Activated CD4-positive, CD25-positive, alpha-beta regulatory T cell treated with anti-CD3 and anti-CD28 coated beads, Interleukin-2, amount 50 U/mL, for 72 hours (primary cell): Measurements from ENCODE around the gene RAB5A.
A peak's percentile ranks its signal among the peaks of the same experiment; 100 is the strongest.
"Not testable (repeated sequence)": the region's sequence is repeated elsewhere in the genome, so short reads cannot be mapped to it uniquely, and the experiment has no call there.

Source experiments
- DNase-seq: peaks from one replicate; pipeline ENCODE4 v3.0.0; 2021

The RAB5A gene, protein sequence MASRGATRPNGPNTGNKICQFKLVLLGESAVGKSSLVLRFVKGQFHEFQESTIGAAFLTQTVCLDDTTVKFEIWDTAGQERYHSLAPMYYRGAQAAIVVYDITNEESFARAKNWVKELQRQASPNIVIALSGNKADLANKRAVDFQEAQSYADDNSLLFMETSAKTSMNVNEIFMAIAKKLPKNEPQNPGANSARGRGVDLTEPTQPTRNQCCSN

DNA sequence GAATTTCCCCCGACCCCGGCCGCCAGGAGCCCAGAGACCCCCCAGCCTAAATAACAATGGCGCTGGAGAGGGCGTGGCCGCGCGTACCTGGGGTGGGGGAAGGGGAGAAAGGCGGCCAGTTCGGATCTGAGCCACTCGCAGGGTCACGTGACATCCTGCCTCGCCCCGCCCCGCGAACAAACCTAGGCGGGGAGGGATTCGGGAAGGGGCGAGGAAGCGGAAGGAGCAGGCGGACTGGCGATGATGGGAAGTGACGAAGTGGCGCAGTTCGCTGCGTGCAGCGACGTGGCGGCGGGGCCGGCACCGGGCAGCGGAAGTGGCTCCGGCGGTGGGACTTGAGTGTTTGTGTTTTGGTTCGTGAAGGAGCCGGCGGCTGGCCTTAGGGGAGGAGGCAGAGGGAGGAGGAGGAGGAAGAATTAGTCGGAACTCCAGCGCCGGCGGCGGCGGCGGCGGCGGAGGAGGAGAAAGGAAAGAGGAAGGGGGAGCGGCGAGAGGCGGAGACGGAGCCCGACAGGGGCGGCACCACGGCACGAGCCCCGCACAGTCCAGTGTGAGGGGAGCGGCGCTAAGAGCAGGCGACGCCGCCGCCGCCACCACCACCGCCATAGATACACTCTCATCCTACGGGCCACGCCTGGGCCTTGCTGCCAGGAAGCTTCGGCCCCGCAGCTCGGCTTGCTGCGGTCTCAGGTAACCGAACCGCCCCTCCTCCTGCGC is at the start of gene RAB5A:
Gene RAB5A (plus strand): TSS at position 266 of the 717 bp plus-strand sequence. CDS start 3,802 bp downstream, outside the sequence.
- peak; percentile 97 for DNase-seq

DNA sequence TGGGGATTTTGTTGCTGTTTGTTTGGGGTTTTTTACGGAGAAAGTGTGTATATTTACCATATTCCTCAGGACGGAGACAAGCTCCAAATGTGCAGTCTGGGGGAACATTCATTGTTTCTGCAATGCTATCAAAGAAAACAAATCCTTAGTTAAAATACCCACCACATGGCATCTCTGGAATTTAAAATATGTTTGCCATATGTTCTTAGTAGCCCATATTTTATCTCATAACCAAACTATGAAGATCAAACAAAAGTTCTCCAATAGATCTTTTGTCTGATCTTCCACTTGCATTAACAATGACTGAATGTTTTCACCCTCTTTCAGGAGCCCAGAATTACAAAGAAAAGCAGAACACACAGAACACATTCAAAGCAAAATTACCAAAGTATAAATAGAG is 48.2 kb upstream of the RAB5A start:
- DNase-seq = no peak

DNA sequence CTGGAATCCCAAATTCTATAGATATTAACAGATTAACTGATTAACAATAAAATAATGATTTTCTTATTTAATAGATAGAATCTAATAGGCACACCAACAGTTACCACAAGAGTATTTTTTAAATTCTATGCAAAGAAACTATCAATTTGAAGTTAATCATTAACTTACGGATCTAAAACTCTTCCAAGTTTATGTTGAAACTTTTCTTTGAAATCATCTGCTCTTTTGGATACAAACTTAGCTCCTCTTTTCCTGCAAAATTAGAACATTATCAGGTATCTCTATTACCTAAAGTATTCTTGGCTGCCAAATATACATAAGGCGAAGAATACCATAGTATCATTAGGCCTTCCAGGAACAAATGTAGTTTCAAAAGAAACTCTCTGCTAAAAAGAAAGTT is 47.6 kb upstream of the RAB5A start:
- no peak for DNase-seq

DNA sequence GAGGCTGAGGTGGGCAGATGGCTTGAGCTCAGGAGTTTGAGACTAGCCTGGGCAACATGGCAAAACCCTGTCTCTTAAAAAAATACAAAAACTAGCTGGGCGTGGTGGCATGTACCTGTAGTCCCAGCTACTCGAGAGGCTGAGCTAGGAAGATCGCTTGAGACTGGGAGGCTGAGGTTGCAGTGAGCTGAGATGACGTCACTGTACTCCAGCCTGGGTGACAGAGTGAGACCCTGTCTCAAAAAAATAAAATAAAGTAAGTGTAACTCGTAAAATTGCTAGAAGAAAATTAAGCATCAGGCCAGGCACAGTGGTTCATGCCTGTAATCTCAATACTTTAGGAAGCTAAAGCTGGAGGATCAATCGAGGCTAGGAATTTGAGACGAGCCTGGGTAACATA is 47.1 kb upstream of the RAB5A start:
- not testable (repeated sequence) for DNase-seq

DNA sequence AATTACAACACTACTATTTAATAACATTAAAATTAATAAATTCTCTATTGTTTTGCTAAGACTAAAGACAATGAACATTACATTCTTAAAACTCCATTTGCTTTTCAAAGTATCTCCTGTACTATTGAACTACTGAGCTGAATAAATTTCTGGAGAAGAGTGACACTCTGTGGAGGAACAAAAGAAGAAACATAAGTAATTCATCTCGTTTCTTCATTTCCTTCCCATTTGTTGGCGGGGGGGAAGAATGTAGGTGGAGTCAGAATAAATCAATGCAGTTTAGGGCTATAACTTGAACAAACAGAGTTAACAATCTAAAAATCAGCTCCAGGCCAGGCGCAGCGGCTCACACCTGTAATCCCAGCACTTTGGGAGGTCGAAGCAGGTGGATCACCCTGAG is 45.6 kb upstream of the RAB5A start:
- no peak for DNase-seq

DNA sequence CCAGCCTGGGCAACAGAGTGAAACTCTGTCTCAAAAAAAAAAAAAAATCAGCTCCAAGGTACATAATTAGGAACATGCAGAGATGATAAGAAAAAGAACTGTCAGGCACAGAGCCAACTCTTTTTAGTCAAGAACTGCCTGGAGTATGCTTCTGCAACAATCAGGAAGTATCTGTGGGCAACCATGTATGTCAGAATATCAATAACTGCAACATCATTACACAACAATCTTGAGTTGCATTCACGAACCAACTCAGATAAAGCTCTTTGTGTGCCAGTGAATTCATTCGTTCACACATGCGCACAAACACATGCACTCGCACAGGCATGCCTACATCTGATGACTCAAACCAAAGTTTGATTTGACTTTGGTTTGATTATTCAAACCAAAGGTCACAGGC is 45.0 kb upstream of the RAB5A start:
- DNase-seq = no peak

DNA sequence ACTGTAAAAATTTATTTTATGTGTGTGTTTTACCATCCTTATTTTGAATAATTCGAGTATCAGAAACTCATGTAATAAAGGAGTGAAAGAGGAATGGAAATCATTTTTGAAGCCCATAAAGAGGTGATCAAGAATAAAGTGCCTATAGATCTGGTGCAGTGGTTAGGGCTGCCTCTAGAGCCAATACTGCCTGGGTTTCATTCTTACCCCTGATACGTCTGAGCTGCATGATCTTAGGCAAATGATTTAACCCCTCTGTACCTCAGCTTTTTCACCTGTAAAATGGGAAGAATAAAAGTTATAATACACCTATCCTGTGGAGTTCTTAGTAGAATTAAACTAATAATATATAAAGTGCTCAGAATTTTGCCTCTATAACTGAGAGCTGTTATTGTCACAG is 43.2 kb upstream of the RAB5A start:
- no peak for DNase-seq

DNA sequence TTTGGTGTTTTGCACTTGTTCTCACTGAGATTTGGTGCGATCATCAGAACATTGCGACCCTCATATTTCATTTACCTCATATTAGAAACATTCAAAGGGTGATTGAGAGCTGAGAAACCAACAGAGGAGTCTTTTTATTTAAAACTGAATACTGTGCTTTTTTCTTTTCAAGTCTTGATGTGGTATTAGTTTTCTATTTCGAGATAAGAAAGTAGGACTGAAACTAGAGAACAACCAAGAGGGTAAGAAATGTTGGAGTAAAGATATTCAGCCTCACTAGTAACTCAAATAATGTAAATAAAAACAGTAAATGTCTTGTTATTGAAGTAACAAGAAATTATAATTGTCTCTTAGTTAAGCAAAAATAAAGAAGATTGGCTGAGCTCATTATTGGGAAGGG is 39.4 kb upstream of the RAB5A start:
- no peak for DNase-seq

DNA sequence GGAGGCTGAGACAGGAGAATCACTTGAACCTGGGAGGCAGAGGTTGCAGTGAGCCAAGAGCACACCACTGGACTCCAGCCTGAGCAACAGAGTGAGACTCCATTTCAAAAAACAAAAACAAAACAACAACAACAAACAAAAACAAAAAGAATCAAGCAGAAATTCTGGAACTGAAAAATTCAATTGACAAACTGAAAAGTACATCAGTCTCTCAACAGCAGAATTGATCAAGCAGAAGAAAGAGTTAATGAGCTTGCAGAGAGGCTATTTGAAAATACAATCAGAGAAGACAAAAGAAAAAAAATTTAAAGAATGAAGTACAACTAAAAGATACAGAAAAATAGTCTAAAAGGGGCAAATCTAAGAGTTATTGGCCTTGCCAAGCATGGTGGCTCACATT is 35.4 kb upstream of the RAB5A start:
- DNase-seq = no peak

DNA sequence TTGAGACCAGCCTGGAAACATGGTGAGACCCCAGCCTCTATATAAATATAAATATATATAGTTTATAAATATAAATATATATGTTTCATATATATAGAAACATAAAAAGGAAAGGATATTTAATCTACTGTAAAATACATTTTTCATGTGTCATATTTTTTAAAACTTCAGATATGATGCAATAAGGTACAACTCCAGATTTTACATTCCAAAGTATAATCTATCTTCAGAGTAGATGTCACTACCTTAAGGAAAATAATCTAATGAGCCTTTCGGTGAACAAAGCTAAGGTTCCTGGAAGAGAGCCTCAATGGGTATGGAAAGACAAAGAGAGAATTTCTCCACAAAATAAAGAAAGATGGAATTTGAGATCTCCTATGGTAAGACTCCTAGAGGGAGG is 29.7 kb upstream of the RAB5A start:
- DNase-seq = no peak

DNA sequence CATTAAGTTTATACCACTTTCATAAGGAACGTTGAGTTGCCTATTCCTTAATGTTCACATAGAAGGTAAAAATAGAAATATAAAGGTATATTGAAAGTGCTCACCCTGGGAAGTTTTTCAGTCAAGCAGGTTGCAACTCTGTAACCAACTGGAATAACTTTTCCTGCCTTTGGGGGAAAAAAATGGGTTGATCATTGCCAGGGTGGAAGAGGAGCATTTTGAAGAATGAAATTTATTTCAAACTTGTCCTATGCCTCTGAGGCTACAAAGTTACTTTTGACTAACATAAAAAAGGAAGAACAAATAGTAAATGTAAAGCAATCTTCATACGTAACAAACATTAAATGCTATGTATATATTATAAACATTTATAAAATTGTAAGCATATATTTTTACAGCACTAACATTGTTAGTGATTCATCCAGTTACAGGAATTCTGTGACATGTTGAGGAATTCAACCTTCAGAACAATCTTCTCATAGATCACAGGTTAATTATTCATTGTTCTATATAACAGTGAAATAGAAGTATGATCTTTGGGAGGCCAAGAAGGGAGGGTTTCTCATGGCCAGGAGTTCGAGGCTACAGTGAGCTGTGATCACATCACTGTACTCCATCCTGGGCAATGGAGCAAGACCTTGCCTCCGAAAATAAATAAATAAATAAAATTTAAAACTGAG is 26.4 kb upstream of the RAB5A start:
- DNase-seq = no peak

DNA sequence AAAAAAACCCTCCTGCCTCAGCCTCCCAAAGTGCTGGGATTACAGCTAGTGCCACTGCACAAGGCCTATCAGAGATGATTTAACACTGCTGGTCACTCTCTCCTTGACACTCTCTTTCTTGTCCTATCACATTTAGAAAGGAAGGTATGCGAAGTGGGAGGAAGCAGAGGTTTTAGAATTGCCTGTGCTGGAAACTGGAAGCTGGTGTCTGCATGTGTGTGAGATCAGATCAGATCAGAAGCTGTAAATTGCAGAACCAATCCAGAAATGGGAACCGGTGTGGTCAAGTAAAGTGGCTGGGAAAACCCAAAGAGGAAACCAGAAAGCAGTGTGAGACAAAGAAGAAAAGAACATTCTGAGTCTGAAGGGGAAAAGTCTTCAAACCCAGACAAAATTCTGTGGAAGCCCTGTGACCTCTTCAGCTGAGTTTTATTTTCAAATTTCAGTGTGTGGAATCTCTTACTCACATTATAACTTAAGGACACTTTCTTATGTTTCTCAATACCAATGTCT is 15.7 kb upstream of the RAB5A start:
- no peak for DNase-seq

DNA sequence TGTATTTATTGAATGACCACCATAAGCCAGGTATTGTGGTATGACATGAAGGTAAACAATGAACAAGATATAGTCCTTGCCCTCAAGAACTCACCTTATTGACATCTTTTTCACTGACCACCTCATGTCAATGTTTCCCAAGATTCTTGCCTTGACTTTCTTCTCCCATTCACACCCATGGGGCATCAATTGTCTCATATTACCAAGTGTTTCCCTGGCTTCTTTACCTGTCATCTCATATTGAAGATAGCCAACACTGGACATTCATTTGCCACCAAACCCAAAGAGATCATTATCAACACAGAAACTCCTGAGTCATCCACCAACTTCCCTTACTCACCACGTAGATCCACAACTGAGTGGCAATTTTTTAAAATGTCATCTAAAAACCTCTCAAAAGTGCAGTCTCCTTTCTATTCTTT is 15.1 kb upstream of the RAB5A start:
- no peak for DNase-seq

DNA sequence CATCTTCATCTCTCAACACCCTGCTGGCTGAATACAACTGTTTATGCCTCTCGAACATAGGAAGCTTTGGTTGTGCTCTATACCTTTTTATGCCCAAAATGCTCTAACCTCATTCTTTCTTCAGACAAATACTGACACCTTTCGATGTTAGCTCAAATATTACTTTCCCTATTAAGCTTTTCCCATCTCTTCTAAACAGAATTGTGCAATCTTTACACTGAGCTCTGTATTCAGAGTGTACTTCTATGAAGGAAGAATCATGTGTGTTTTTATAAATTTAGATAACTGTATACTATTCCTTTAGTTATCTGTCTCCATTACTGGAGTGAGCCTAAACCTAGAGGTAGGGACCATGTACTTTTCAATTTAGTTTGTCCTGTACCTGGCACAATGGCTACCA is 14.5 kb upstream of the RAB5A start:
- DNase-seq = no peak

DNA sequence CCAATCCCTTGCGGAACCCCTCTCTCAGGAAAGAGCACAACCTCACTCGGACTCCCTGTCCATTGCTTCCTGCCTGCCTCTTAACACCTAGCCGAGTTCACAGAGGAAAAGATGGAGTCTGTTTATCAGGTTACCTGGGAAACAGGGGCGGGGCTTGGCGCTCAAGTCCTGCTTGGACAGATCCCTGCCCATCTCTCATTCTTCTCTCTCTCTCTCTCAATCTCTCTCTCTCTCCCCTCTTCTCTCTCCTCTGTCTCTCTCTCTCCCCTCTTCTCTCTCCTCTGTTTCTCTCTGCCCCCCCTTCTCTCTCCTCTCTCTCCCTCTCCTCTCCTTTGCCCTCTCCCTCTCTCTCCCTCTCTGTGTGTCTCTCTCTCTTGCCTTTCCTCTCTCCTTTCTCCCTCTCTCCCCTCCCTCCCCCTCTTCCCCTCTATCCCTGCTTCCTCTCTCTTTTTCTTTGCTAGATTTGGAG is 12.8 kb upstream of the RAB5A start, which contains the start of gene EFHB:
Gene EFHB (minus strand): TSS at position 120 of the 469 bp plus-strand sequence. CDS start 199 bp downstream, outside the sequence.
- no peak for DNase-seq

DNA sequence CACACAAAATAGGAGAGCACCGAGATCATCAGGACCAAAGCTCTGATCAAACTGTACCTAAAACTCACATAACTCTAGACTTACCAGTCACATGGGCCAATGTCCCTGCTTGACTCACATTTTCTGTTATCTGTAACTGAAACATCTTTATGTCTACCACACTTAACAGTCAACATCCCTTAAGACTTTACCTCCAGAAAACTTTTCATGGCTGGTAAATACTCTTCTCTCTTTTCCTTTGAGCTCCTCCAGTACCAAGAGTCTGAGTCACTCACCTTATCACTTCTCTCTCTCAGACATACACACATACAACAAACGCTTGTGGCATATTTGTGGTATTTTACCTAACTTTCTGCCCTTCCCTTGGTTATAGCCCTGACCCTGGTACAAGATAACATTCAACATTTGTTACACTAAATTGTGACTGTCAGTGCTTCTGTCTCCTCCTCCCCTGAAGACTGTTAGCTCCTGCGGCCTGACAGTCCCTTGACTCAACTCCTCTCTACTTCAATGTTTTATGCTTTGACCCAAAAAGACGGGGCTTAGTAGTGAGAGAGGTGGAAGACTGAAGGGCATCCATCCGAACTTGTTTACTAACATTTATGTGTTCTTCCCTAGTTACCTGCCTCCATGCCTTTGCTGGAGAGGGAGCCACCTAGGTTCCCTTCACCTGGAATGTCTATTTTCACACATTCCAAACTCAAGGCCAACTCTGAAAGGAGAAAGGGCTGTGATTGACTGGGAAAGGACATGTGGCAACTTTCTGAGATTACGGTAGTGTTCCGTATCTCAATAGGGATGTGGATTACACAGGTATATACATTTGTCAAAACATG is 9.2 kb upstream of the RAB5A start:
- no peak for DNase-seq

DNA sequence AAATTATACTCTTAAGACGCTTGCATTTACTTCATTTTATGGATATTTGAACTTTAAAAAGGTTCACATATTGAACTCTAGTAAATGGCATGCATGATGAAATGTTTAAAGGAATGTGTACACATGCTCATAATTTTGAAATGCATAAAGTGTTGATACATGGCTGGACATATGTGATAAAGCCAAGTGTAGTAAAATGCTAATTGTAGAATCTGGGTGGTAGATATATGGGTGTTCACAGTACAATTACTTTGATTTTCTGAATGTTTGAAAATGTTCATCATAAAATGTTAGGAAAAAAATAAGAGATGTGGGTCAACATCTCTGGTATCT is 8.6 kb upstream of the RAB5A start:
- DNase-seq = no peak

DNA sequence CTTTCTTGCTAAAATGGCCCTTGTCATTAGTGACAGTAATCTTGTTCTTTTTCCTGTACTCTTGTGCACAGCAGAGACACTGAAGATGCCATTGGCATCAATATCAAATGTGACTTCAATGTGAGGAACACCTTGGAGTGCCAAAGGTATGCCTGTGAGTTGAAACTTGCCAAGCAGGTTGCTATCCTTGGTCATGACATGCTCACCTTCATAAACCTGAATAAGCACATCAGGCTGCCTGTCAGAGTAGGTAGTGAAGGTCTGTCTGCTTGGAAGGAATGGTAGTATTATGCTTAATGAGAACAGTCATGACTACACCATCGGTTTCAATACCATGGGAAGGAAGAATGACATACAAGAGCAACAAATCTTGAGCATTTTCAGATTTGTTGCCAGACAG is 6.3 kb upstream of the RAB5A start:
- DNase-seq = no peak

DNA sequence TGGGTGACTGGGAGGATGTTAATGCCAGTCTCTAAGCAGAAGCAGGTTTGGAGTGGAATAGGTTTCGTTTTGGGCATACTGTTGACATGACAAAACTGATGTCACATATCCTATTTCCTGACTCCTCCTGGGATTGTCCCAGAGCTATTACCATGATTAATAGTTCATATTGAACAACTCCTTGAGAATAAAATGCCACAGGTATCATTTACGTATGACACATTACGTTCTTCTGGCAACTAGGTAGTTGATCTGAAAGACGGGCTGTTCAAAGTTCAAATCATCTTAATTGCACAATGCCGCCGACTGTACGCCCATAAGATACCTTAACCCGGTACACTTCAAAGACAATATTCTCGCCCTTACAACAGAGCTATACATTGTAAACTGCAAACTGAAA is 1.4 kb upstream of the RAB5A start:
- DNase-seq = no peak

DNA sequence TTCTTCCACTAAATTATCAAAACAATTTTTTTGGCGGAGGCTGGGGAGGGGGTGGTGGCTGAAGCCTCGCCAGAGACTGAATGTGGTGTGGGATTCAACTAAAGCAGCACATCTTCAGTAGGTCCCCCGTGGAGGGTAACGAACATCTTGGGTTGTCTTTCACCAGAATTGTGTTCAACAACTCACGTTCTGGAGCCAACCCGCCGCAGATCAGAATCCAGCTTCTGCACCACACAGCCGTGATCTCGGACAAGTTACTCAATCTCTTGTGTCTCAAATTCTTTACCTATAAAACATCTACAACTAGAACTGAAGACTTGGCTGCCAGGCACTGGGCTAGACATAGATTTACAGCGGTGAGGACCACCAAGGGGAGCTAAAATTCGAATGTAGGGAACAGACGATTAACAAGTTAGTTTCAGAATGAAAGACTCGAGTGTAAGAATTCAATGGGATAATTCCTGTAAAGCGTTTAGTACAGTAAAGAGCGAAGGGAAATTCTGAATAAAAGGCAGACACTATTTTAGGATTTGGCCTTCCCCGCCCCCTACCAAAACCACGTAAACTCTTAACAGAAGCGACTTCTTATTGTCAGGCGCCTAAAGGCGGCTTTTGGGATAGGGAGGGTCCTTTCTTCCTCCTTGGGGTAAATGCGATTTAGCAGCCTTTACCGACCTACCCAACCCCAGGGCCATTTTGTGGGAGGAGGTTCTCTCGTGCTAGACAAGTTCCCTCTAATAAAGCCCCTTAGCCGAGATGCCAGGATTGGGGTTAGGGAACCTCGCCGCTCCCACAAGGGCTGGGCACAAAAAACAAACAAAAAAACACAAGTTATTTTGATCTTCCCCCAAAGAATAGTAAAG is 697 bp upstream of the RAB5A start:
- no peak for DNase-seq

DNA sequence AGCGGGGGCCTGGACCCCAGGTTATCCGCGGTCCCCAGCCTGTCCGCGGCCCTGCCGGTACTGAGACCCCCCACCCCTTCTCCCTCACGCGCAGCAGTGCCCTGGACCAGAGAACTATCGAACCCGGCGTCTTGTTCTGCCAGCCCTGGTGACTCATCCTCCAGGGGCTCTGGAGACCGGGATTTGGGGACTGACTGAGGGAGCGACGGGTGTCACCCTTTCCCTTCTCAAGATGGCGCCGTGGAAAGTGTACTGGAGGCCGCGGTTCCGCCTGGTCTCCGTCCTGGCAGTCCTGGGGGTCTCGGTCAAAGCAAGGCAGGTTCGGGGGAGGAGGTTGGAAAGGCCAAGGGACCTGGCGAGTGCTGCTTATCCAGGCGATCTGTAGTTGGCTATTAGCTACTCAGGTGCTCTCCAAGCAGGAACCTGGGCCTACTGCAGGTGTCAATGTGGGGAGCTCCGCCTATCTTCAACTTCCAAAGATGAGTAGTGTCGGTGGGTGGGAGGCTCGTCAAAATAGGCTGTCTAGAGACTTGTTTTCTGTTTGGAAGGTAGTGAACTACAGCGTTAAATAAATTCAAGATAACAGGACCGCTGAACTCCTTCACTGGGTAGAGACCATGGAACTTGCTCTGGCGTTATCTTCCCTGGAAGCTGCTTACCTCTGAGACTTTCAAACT is 790 bp downstream of the RAB5A start:
- peak; percentile 60 for DNase-seq

DNA sequence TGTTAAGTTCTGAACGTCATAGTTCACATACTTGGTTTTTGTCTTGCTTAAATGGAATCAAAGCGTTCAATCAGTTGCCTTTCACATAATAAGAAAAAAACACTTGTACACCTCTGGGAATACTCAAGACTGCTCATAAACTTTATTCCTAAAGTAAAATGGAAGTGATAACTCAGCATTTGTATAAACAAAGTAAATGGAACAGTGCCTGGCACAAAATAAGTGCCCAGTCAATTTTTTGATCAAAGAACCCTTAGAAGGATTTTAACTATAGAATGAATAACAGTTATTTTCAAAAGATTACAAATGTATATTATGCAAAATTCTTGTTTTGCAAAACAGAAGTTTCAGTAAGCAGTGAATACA is 1.3 kb downstream of the RAB5A start:
- DNase-seq = no peak
